ENCODE data around the gene RHD.

DNA sequence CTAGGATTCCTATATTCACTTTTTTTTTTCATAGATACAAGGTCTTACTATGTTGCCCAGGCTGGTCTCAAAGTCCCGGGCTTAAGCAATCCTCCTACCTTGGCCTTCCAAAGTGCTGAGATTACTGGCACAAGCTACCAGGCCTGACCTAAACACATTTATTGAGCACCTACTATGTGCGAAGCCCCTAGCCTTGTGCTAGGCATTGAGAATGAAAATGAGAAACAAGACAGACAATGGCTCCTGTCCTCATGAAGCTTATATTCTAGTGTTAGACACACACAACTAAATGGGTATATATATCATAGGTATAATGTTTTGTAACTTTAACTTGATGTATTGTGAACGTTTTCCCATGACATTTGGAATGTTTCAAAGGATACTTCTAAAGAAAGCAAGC is 77.3 kb downstream of the RHD start:
- TF ChIP-seq, protein P1, sequence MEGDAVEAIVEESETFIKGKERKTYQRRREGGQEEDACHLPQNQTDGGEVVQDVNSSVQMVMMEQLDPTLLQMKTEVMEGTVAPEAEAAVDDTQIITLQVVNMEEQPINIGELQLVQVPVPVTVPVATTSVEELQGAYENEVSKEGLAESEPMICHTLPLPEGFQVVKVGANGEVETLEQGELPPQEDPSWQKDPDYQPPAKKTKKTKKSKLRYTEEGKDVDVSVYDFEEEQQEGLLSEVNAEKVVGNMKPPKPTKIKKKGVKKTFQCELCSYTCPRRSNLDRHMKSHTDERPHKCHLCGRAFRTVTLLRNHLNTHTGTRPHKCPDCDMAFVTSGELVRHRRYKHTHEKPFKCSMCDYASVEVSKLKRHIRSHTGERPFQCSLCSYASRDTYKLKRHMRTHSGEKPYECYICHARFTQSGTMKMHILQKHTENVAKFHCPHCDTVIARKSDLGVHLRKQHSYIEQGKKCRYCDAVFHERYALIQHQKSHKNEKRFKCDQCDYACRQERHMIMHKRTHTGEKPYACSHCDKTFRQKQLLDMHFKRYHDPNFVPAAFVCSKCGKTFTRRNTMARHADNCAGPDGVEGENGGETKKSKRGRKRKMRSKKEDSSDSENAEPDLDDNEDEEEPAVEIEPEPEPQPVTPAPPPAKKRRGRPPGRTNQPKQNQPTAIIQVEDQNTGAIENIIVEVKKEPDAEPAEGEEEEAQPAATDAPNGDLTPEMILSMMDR (IDR thresholded peaks at IDR 0.05), result no peak
- TF ChIP-seq POLR2A (IDR thresholded peaks at IDR 0.05), result no peak

Measured in thyroid gland (tissue), 4 donors.